Tongue (tissue), 2 donors: ENCODE measurements around the gene HDAC7. TPM values are rescaled to one million over a fixed set of nuclear protein-coding genes. Genes with fewer than 3 reads are reported as not detected.

Experiments
- DNase-seq: peaks from one replicate; pipeline ENCODE4 v3.0.0-alpha.2; 2015
- total RNA-seq: library from RNA; depleted of rRNA; stranded (reverse); fragments of >200 nt; gene quantifications from one replicate; pipeline ENCODE4 v1.2.3, GENCODE V29; 2014

HDAC7 gene
- total RNA-seq = 35.4 TPM

DNA sequence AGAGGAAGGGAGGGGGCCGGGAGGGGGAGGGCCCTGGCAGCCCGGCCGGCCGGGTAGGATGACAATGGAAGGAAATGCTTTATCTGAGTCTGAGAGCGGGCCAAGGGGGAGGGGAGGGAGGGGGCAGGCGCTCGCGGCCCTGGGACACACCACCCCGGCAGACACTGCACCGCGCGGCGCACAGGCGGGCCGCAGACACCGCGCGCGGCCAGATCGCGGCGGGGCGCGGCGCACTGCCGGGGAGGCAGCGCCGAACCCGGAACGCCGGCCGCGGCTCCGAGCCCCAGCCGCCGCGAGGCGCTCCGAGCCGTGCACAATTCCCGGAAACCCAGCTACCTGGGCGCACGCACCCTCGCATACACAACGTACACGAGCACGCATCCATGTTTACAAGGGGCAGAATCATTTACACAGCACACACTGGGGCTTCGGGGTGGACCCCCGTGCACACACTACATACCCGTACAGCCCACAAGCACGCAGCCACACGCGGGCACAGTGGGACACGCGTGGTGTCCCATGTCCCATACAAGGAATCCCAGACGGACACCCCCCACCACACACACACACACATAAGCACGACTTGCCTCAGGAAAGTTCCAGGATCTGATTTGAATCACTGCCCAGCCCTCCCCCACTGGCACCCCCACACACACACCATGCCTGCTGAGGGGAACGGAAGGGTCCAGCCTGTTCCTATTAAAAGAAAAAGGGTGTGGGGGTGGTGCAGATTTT, at the start of gene HDAC7:
Gene HDAC7, minus strand, starts transcription at position 8 of the 735 bp plus-strand sequence. CDS start 118 bp downstream, outside the sequence.
- DNase-seq = peak; percentile 93

- DNase-seq = no peak
Observed at GRCh38 chr12:47868552-47869031, 48.9 kb upstream of the HDAC7 start.

GRCh38 chr12:47868041-47868440, 48.3 kb upstream of the HDAC7 start:
- DNase-seq = no peak

GRCh38 chr12:47867495-47867941, 47.8 kb upstream of the HDAC7 start:
- no peak for DNase-seq

GRCh38 chr12:47864646-47865235, 45.0 kb upstream of the HDAC7 start:
- DNase-seq = no peak

DNA sequence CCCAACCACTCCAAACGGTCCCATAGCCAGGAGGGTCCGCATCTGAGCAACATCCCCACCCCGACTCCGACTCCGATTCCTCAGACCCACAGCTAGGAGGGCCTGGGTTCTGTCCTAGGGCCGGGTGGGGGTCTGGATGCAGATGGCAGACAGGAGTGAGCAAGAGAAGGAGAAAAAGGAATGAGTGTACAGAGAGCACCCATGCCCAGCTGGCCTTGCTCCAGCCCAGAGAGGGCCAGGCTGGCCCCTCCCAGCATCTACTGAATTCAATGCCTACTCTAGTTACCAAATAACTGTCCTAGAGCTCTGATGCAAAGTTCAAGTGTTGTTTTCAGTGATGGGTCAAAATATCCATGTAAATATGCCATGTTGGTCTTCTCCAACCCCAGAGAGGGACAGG, 44.3 kb upstream of the HDAC7 start:
- DNase-seq = no peak

- no peak for DNase-seq
Observed at GRCh38 chr12:47863467-47863866, 43.8 kb upstream of the HDAC7 start.

- DNase-seq = no peak
Observed at GRCh38 chr12:47862881-47863280, 43.2 kb upstream of the HDAC7 start.

- no peak for DNase-seq
Observed at GRCh38 chr12:47862167-47862750, 42.6 kb upstream of the HDAC7 start.

DNA sequence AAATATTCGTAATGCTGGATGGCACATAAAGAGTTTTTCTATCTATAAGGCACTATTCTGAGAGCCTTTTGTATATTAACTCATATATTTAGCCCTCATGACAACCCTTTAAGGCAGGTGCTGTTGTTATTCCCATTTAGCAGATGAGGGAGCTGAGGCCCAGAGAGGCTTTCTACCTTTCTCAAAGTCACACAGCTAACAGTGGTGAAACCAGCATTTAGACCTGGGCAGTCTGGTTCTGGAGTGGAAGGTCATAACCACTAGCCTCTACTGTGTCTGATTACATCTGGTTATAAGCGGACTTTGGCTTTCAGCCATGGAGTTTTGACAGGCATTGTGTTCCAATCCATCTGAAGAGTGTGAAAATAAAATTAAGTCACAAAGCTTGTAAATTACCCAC, 41.2 kb upstream of the HDAC7 start:
- DNase-seq = no peak

DNA sequence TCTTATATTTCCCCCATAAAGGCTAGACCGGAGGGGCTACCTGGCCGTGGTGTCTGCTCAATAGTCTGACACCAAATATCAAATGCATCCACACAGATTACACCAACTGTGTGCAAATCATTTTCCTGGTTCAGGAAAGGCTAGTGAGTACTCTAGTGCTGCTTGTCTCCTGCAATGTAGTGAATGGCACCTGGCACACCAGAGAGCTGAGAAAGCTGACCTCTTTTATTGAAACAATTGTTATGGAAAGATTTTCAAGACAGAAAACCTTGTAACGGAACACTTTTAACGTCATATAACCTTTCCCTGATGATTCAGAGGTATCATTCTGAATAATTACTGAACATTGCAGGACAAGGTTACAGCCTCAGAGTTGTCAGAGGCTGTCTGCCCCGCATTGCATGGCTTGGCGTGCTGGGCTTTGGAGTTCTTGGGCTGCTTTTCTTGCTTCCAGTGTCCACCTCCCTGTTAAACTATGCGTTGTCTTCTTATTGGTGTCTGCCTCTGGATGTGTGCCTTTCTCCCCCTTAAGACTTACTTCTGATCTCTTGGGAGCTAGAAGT, 40.7 kb upstream of the HDAC7 start:
- no peak for DNase-seq

DNA sequence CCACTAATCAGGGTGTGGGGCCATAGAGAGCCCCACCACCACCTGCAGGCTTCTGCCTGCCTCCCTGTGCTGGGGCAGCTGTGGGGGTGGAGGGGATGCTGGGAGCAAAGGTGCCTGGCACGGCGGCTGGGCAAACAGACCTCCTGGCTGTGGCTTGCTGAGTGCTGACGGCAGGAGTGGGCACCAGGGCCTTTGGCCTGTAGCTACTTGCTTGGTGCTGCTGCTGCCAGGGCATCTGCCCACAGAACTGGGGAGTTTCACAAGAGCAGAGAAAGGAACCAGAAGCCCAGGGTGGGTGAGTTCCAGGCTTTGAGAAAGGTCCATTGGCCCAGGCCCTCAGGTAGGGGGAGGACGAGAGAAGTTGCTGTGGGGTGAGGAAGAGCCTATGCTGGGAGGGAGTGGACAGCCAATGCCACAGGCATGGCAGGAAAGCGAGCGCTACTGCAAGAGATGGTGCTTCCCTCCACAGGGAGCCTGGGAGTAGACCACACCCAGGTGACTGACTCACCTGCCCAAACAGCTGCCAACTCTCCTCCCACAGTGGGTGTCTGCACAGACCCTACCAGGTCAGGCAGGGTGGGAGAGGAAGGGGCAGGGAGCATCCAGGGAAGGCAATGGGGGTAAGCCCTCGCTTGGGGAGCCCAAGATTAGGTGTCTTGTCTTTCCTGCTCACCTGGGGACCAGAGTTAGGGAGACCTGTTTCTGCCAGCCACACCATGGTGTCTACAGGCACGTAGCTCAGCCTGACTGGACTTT, 39.0 kb upstream of the HDAC7 start:
- DNase-seq = no peak

DNA sequence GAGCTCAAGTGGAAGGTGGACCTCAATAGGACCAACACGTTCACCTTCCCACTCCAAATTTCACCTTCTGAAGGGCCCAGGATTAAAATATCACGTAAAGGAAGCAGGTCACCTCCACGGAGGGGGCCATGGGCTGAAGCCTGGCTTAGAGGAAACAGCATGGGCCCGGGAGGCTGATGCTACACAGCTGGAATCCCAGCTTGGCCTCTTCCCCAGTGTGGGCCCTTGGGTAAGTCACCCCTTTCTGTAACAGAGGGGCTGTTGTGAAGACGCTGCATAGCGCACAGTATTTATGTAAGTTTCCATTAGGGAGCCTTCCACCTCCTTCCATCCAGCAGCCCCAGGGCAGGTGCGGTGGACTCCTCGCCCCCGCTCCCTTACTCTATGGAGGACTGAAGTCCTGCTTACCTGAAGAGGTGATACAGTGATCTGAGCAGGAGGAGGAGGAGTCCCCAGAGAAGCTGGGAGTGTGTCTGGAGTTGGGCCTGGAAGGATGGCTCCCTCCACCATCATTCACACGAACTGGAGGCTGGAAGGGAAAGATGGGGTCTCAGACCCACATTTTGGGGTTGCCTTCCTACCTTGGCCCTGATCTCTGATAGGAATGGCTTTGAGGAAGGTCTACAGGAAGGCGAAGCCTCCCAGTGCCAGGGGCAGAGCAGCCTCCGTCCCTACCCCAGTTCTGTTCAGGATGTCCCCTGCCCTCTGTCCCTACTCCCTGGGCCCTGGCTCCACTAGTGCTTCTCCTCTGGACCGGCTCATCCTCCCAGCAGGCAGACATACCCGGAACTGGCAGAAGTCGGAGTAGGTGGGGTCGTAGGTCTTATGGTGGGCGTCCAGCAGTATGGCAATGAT, 37.2 kb upstream of the HDAC7 start:
- no peak for DNase-seq

- no peak for DNase-seq
Observed at GRCh38 chr12:47856094-47856493, 36.4 kb upstream of the HDAC7 start.

GRCh38 chr12:47855502-47855901, 35.8 kb upstream of the HDAC7 start:
- DNase-seq = no peak

DNA sequence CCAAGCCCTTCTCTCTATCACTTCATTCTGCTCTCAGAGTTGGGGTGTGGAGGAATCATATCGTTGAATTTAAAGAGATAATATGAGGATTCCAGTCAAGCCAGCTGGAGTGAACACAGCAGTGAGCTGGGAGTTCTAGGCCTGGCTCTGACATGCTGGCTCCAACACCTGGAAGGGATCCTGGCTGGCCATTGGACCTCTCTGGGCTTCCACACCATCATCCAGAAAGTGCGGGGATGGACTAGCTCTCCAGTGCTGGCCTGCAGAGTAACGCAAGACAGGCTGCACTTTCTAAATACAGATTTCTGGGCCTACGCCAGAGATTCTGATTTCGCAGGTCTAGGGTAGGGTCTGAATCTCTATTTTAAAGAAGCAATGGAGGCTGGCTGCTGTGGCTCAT, 34.8 kb upstream of the HDAC7 start:
- no peak for DNase-seq

DNA sequence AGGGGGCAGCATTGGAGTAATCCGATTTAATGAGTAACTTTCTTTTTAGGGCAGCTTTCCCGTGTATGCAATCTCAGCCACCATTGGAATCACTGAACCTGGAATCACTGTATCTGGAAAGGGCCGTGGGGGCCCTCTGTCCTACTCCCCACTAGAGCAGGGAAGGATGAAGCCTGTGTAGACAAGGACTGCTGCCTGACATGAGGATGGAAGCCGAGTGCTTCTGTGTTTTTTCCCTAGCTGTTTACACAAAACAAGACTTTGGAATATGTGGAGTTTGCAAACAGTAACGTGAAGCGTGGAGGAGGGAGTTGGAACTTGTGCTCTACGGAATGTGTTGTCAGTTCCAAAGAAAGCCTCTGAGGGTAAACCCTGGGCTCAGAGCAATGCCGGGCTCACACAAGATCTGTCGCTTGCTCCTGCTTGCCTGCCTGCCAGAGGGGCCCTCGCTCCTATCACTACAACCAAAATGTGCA, 32.4 kb upstream of the HDAC7 start:
- peak; percentile 41 for DNase-seq

GRCh38 chr12:47851303-47851952, 31.7 kb upstream of the HDAC7 start:
- no peak for DNase-seq

- DNase-seq = no peak
Observed at GRCh38 chr12:47850153-47851084, 30.7 kb upstream of the HDAC7 start.

DNA sequence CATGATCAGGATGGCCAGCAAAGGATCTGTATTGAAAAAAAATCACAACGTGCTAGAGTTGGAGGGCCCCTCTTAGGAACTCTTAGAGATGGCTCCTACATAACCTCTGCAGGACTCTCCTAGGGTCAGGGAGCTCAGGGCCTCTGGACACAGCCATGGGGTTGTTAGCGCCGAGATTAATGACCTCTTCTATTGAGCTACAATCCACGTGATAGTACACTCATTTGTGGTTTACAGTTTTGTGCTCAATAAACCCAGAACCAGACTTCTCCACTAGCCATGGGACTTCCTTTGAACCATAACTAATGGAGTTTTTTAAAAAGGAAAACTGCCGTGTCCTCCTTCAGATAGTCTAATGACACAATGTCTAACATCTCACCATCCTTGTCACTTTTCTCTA, 29.6 kb upstream of the HDAC7 start:
- no peak for DNase-seq
